Stimulated activated CD8-positive, alpha-beta memory T cell treated with anti-CD3 and anti-CD28 coated beads, Interleukin-4, amount 100 ng/mL, for 24 hours (primary cell): Measurements from ENCODE around the gene SPRR5.

ENCODE experiments used
- DNase-seq: peaks from one replicate; pipeline ENCODE4 v3.0.0-alpha.2; 2020; ENCODE audit warnings: low read depth

The SPRR5 gene

DNA sequence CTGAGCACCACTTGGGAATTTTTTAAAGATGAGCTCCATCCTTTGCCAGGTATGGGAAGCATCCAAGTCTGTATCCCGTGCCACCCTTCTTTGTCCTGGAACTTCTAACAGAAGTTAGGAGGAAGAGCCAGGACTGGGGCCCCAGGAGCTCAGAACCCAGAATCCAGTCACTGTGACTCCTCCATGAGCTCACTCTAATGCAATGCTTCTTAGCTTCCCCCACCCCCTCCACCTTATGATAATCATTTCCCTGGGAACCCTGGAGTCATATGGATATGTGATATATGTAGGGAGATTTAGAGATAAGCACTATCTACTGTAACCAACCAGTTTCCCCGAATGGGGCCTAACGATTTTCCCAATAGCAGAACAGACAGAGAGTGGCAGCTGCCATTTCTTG, 758 bp upstream of the SPRR5 start:
- DNase-seq = no peak

DNA sequence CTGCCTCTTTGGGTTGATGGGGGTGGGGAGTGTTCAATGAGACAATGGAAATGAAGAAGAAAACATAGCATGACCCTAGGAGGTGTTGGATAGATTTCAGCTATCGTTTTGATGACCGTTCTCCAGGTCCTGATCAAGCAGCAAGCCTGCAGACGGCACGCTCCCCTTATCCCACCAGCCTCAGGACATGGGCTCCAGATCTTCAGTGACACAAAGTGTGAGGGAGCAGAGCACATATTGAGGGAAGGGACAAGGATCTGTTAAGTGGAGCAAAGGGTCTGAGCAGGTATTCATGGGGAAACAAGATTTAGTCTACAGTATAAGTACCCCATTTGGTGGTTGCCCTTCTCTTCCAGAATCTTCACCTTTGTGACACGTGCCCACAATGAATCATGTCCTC, 4.7 kb downstream of the SPRR5 start:
- DNase-seq = no peak

DNA sequence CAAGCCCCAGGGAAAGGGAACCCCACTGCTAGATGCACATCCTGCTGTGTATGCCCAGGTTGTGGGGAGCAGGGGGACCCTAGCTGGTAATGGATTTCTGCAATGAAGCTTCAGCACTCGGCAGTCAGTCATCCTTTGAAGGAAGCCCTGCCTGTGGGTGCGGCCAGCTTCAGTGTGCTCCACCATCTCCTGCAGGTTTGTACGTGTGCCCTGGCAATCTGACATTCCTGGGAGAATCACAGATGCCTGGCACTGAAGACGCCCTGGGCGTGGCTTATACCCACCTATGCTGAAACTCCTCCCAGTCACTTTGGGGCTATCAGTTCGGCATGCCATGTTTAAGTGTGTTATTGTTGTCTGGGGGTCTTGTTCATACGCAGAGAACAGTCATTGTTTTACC, 6.8 kb downstream of the SPRR5 start:
- DNase-seq = no peak

DNA sequence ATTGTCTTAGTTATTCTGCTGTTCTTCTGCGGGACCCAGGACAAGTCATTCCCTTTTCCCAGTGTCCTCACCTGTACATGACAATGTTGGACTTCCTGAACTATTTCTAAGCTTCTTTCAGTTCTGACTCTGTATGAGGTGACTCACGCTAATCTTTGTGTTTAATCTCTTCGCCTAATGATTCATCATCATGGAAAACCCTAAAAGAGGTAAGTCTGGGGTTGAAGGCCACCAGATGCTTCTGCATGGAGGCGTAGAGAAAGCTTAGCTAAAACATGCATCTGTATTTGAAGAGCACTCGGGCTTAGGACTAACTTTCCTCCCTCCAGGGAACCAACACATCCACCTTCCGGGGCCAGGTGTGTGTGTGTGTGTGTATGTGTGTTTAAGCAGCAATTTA, 7.4 kb downstream of the SPRR5 start:
- no peak for DNase-seq

DNA sequence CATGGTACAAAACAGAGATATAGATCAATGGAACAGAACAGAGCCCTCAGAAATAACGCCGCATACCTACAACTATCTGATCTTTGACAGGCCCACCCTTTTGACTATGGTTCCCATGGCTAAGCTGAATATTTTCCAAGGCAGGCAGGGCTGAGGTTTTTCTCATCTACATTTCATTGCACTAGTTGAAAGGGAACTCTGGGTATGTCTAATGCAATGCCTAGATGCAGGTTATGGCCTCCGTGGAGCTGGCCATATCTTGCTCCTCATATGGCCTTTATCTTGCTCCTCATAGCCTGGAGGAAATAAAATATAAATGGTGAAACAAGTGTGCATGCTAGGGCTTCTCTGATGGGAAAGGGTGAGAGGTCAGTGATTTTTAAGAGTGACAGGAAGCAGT, 10.6 kb downstream of the SPRR5 start:
- no peak for DNase-seq

DNA sequence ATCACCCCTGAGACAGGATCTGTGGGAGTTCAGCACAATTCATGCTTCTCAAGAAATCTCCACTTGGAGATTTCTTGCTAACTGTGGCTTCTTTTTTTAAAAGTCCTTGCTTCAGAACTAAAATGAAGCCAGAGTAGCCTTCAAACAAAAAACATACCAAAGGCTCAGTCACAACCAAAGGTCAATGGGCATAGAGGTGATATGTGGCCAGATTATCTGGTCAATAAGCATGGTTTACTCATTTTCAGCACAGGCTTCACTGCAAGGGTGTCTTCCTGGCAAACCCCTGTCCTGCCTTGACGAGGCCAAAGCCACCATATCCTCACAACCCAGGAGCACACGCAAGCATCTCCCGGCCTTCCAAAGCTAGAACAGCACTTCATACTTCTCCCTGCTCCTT, 12.3 kb downstream of the SPRR5 start:
- DNase-seq = no peak

DNA sequence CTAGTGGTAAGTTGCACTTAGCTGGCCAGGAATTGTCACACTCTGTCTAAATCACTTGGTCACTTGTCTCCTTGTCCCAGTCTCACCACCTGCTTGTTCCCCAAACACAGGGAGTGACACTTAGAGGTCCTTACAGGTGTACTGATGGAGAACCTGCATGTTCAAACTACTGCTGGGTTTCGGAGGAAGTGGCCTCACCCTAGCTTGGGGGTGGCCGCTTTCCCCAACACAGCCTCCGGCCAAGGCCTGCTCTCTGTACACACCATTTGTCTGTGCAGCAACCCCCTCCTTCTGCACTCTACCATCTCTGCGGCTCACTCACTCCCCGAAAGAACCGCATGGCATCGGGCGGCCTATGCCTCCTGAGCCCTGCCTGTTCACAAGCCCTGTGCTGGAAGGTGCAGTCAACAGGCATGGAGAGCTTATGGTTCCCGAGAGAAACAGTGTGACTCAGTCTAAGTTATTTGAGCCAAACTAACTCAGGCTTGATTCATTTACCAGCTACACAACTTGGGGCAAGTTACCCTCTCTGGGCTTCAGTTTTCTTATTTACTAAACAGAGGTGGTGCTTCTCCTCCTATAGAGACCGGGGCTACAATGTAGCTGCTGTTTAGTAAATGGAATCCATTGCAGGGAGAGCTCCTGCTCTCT, 12.9 kb downstream of the SPRR5 start:
- DNase-seq = no peak

DNA sequence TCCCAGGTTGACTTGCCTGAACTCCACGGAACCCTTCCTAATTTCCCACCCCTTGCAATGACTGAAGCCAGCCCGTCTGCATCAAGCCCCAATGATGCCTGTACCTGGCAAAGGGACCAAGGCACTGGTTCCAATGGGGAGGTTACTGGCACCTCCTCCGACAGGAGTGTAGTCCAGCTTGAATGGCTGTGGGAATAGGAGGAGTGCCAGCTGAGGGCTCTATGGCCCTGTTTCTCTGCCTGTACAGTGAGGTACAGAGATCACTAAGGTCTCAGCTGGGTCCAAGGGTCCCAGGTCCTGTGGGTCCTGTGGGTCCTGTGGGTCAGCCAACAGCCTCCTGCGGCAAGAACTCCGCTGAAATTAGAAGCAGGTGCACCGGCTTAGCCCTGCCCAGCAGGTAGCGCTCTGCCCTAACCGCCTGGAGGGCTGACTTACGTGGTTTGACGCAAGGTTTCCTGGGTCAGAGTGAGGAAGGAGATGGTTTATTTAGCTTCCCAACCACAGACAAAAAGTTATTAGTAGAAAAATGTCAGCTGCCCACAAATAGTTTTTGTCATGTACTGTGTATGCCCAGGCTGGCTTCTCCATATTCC, 13.5 kb downstream of the SPRR5 start:
- no peak for DNase-seq

DNA sequence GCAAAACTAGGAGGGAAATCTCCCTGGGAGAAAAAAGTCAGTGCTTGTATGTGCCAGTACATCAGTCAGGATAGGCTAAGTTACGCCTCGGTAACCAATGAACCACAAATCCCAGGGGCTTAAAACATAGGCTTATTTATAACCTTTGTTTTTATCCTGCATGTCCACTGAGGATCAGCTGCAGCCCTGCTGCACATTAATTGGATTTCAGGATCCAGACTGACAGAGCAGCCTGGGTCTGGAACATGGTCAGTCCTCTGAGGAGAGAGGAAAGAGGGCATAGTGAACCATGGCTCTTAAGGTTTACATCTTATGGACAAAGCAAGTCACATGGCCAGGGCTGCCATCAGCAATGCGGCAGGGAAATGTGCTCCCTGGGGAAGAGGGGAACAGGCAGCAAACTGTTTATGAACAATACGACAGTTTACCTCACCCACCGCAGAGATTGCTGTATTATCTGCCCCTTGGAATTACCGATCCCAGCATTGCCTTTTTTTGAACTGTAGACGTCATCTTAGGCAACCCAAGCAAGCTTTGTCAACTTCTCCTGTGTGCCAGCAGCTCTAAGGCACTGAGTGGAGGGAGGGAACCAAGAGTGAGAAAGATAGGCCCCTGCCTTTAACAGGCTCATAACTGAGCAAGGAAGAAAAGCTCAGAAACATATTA, 14.4 kb downstream of the SPRR5 start:
- DNase-seq = no peak

DNA sequence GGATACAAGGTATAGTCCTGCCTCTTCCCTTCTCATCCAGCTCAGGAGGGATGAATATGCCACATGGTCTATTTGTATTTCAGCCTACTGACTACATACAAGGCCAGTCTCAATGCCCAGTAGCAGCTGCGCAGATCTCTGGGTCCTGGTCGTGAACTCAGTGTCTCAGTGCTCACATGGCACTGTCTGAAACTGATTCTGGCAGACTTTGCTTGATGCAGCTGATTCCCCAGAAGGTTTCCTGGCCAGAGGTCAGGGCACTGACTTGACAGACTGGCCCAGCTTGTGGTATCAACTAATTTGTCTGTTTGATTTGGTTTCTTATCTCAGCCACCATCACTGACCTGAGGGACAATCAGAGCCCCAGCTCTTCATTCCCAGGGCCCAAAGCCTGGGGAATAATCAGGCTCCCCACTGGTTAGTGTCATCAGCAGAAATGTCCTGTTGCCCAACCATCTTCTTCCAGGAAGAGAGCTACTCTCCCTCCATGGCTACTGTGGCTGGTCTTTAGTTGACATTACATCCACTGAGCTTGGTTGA, 15.9 kb downstream of the SPRR5 start:
- no peak for DNase-seq

DNA sequence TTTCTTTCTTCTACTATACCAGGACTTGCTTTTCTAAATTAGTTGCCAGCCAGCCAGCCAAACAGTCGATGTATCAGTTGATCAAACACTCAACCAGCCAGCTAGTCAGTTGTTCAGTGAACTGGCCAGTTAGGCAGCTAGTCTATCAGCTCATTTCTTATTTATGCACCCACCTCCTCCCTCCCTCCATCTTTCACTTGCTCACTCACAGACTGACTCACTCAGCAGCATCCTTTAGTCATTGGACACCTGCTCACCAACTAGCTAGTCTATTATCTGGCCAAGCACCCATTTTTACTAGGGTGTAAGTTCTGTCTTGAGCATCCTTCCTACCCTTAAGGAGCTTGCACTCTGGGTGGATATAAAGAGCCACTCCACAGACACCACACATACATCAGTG, 17.5 kb downstream of the SPRR5 start:
- no peak for DNase-seq

DNA sequence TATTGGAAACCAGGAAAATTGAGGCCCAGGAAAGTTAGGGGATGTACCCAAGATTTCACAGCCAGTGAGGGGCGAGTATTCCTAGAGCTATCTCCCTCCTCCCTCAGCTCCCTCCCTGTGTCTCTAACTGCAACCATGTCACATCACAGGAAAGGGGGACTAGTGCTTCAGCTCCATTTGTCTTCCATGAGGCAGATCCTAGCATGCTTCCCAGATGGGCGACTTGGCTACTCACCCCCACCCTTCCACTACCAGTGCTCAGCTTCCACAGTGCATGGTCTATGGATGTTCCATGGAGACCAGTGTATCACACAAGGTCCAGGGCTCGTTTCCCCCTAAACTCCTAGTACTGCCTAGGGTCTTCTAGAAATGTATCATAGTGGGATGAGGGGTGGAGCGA, 18.8 kb downstream of the SPRR5 start:
- DNase-seq = no peak

DNA sequence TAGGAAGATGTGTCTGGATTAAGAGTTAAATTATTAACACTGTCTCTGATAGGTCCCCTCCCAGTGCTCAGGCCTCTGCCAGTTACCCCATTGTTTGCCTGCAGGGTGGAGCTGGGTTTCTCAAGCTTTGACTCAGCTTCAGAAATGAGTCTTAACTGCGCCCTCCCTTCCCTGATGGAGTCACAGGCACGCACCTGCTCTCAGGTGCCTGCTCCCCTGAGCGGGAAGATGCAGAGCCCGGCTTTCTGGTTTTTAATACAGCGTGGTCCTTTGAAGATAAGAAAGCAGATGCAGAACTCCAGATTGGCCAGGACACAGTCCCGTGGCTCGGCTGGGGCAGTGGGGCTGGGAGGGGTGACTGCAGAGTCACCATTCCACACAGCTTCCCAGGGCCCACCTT, 20.2 kb downstream of the SPRR5 start:
- no peak for DNase-seq

DNA sequence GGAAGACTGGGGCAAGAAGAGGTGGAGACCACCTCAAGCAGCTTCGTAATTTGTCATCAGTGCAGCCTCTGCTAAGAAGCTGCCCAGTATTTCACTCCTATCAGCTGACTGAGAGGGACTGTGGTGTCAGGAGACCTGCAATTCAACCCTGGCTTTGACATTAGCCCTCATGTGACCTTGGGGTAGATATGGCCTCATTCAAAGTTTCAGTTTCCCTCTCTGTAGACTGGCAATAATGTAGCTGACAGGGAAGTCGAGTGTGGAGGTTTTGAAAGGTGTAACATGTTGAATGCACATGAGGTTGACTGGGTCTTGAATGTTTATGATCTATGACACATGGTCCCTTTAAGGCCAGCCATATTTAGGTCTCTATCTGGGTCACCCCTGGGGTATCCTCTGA, 21.2 kb downstream of the SPRR5 start:
- DNase-seq = no peak

DNA sequence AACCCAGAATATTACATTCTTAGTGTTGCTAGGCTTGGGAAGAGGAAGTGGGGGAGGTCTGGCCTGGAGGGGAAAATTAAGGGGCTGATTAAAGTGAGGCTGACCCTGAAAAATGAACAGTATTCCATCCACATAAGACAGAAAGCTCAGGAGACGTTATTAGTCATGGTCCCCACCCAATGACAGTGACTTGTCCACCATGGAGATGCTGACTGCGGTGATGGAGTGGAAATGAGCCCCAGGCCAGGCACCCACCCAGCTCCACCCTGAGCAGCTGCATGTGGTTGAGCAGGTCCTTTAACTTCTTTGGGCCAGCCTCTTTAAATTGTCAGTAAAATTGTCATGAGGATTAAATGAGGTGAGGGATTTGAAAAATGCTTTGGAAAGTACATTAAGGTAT, 22.0 kb downstream of the SPRR5 start:
- DNase-seq = no peak

DNA sequence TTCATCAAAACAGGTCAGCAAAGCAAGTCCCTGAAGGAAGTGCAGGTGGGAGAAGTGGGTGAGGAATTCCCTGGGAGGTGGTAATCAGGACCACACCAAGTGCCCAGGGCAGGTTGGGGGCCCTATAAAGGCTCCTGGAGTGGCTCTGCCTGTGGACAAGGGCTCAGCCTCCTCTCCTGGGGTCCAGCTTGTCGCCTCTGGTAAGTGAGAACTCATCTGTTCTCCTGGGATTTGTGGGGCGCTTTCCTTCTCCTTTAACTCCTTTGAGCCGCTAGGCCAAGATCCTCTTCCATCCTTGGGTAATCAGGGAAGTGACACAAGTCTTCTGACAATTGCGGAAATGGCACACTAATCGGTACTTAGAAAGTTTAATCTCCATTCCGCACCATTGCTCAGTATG, 23.5 kb downstream of the SPRR5 start, which contains the start of gene SPRR4:
Gene SPRR4, plus strand, starts transcription at position 154 of the 400 bp plus-strand sequence. CDS start 1,243 bp downstream, outside the sequence.
- DNase-seq = no peak

DNA sequence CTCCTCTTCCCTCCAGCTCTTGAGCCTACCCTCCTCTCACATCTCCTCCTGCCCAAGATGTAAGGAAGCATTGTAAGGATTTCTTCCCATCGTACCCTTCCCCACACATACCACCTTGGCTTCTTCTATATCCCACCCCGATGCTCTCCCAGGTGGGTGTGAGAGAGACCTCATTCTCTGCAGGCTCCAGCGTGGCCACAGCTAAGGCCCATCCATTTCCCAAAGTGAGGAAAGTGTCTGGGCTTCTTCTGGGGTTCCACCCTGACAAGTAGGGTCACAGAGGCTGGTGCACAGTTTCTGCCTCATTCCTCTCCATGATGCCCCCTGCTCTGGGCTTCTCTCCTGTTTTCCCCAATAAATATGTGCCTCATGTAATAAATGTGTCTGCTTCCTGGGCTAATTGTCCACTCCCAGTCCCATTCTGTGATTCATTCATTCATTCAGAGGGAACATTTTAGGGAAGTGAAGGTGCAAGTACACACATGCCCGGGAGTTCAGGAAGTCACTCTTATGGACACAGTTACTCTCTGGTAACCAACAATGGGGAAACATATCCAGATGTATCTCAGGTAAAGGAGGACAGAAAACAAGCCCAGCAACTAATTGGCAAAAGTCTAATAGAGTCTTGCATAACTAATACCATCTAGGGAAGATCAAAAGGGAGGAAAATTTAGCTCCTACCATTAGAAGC, 25.3 kb downstream of the SPRR5 start:
- no peak for DNase-seq

DNA sequence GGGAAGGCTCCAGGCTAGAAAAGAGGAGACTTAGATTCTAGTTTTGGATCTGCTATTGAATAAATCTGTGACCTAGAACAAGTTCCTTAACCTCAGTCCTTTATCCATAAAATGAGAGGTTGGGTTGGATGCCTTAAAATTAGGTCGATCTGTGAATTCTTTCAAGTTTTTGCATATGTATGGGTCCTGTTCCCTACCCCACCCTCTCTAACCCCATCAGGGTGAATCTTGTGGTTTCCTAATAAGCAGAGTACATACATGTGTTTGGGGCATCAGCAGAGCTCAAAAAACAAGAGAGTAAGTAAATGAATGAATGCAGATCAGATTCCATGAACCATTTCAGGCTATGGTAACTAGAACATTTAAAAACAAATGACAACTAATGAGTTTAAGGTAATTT, 29.7 kb downstream of the SPRR5 start:
- no peak for DNase-seq

DNA sequence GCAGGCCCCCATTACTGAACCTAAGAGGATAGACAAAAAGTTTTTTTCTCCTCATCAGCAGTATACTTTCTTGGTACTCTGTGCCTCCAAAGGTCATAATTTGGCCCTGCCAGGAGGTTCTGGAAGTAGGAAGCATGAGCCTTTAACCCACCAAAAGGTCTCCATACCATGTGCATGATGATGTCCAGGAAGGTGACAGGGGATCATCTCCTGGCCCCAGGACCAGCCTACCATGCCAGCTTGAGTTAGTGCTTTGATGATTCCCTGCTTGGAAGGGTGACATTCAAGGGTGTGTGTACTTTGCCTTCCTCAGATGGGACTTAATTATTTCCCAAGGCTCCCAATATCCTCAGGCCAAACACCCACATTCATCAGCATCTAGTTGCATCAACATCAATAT, 30.6 kb downstream of the SPRR5 start:
- DNase-seq = no peak

DNA sequence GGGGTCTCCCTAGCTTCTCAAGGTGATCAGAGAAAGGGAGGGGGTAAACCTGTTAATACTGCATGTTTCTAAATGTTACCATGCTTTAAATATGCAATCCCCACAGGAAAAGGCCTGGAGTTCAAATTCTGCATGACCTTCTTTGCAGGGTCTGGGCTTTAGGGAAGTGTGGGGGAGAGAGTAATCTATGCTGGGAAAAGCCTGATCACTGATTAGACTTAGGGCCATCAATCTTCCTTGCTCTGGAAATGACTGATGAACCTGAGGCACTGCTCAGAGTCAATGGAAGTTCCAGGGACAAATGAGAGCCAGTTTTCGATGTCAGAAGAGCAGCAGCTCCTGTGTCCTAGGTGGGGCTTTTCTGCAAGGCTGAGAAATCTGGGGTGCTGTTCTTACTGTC, 33.7 kb downstream of the SPRR5 start:
- DNase-seq = no peak

DNA sequence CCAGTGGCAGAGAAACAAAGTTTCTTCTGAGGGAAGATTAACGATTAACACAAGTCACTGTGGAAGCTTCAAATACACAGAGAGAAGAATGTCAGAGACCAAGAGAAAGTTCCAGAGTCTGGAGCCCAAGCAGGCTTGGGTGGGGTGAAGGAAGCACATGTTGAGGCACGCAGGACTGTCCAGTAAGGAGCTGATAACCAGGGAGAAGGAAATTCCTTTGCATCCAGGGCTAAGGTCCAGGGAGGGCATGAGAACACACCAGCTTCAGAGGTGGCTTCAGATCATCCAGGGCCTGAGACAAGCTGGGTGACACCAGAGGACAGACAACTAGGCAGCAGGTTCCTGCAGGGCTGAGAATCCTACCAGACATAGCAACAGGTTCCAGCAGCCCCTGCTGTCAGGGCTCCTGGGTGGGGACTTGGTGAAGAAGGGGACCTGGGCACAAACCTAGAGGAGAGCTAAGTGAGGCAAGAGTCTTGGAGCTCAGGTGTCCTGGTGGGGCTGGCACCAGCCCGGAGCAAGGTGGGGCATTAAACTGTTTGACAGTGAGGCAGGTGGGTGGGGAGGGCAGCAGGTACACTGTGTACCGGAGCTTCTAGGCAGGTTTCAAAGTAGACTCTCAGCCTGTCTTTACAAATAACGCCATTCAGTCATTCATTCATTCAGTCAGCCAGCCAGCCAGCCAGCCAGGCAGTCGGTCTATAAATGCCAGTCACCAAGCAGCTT, 34.3 kb downstream of the SPRR5 start:
- DNase-seq = no peak

DNA sequence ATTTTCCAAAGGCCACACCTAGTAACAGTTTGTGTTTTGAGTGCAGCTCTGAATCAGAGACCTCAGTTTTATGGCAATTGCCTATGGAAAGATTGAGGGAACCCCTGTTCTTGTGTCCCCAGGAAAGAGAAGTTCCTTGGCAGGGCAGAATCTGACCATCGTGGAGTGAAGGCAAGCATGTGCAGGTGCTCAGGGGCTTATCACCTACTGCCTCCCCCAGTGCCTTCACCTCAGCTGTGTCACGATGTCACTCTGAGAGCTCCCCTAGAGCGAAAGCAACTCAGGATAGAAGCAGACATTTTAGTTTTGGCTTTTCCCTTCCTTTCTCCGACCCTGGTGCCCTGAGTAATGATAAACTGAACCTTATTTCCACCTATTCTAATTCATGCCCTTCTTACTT, 35.1 kb downstream of the SPRR5 start:
- no peak for DNase-seq
